ENCODE measurements around the gene SRGAP1.

DNA sequence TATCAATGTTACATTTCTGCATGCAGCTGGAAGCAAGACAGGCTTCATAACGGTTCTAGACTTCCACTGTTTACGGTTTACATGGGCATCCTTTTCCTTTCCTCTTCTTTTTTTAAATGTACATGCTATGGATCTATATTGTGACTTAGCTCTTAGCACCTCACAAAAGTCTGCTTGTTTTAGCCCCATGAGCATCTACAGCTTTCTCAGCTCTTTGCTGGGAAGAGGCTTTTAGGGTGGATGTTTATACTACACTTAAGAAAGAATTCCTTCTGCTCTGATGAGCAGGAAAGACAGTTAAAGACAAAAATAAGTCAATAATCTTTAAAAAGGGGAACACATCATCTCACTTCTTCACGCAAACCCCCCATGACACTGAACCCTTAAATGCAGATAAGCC lies 326.2 kb downstream of the SRGAP1 start:
- TF ChIP-seq, protein P1, sequence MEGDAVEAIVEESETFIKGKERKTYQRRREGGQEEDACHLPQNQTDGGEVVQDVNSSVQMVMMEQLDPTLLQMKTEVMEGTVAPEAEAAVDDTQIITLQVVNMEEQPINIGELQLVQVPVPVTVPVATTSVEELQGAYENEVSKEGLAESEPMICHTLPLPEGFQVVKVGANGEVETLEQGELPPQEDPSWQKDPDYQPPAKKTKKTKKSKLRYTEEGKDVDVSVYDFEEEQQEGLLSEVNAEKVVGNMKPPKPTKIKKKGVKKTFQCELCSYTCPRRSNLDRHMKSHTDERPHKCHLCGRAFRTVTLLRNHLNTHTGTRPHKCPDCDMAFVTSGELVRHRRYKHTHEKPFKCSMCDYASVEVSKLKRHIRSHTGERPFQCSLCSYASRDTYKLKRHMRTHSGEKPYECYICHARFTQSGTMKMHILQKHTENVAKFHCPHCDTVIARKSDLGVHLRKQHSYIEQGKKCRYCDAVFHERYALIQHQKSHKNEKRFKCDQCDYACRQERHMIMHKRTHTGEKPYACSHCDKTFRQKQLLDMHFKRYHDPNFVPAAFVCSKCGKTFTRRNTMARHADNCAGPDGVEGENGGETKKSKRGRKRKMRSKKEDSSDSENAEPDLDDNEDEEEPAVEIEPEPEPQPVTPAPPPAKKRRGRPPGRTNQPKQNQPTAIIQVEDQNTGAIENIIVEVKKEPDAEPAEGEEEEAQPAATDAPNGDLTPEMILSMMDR (conservative IDR thresholded peaks at IDR 0.05; ENCODE audit: low read depth, low read length), result no peak
- no peak for TF ChIP-seq RCOR1 (IDR thresholded peaks at IDR 0.05; ENCODE audit: insufficient replicate concordance, low read length)
- TF ChIP-seq MXI1 (IDR thresholded peaks at IDR 0.05; ENCODE audit: borderline replicate concordance, low read depth, low read length), result no peak
- TF ChIP-seq, protein P2, sequence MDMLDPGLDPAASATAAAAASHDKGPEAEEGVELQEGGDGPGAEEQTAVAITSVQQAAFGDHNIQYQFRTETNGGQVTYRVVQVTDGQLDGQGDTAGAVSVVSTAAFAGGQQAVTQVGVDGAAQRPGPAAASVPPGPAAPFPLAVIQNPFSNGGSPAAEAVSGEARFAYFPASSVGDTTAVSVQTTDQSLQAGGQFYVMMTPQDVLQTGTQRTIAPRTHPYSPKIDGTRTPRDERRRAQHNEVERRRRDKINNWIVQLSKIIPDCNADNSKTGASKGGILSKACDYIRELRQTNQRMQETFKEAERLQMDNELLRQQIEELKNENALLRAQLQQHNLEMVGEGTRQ (IDR thresholded peaks at IDR 0.05; ENCODE audit: low read depth, low read length), result no peak
- TF ChIP-seq CEBPB (IDR thresholded peaks at IDR 0.05; ENCODE audit: low read depth, low read length), result no peak
- TF ChIP-seq, protein P3, sequence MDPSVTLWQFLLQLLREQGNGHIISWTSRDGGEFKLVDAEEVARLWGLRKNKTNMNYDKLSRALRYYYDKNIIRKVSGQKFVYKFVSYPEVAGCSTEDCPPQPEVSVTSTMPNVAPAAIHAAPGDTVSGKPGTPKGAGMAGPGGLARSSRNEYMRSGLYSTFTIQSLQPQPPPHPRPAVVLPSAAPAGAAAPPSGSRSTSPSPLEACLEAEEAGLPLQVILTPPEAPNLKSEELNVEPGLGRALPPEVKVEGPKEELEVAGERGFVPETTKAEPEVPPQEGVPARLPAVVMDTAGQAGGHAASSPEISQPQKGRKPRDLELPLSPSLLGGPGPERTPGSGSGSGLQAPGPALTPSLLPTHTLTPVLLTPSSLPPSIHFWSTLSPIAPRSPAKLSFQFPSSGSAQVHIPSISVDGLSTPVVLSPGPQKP (IDR thresholded peaks at IDR 0.05; ENCODE audit: borderline replicate concordance, low read depth, low read length), result no peak
- no peak for TF ChIP-seq POLR2A (IDR thresholded peaks at IDR 0.05; ENCODE audit: low read depth, low read length)
